B cell (primary cell): ENCODE measurements around the gene GEMIN7. TPM values are rescaled to one million over a fixed set of nuclear protein-coding genes. Genes with fewer than 3 reads are reported as not detected.
A peak's percentile ranks its signal among the peaks of the same experiment; 100 is the strongest.
"Not testable (repeated sequence)": the region's sequence is repeated elsewhere in the genome, so short reads cannot be mapped to it uniquely, and the experiment has no call there.

Experiments
- ATAC-seq: fragments of 200-7000 bp; cut with Tn5 transposase; one replicate; pipeline ENCODE4 v1.10.0; 2021; ENCODE audit warnings: low read depth, mild to moderate bottlenecking, moderate number of reproducible peaks, moderate library complexity
- CTCF ChIA-PET: fragments of 350-600 bp; sonication (Branson Sonifier 250); formaldehyde crosslinking; loops from one replicate; lab custom pipeline; 2021; ENCODE audit warnings: antibody characterized with exemption, inconsistent platforms; lab: Charles Lee
- POLR2A ChIA-PET: fragments of 350-600 bp; sonication (Branson Sonifier 250); formaldehyde crosslinking; loops from one replicate; lab custom pipeline; 2021; ENCODE audit warnings: antibody characterized with exemption; lab: Charles Lee
- DNase-seq: peaks from one replicate; pipeline ENCODE4 v3.0.0; 2013
- H2AFZ ChIP-seq: 2 replicates; pipeline ENCODE4 v1.6.1; 2012; ENCODE audit warnings: mild to moderate bottlenecking, low read depth, low read length; ENCODE audit not compliant: insufficient read depth, poor library complexity, severe bottlenecking
- H3K27ac ChIP-seq, 2 donors: 1 replicate in 1 of 2; 2 replicates in 1 of 2; pipeline ENCODE4 v1.5.1; 2012 to 2013; ENCODE audit warnings: low read length in 2 of 2, mild to moderate bottlenecking in 2 of 2, moderate library complexity in 1 of 2
- H3K27me3 ChIP-seq, 4 experiments: fragments of 200-600 bp in 1 of 4; sonication (generic) in 1 of 4; replicated peaks in 1 of 4; 1 replicate in 2 of 4; 2 replicates in 2 of 4; pipeline versions ENCODE4 v1.6.1 to v1.7.0; 2013 to 2016; ENCODE audit warnings: low read length in 3 of 4, mild to moderate bottlenecking in 2 of 4, mixed read lengths in 1 of 4, moderate library complexity in 1 of 4; ENCODE audit not compliant: insufficient read depth in 4 of 4, control insufficient read depth in 3 of 4; ENCODE audit errors: control extremely low read depth in 1 of 4
- H3K36me3 ChIP-seq, 2 experiments: replicated peaks in 1 of 2; 1 replicate in 1 of 2; 2 replicates in 1 of 2; pipeline versions ENCODE4 v1.6.1 to v1.7.1; 2013; ENCODE audit warnings: low read length in 1 of 2; ENCODE audit not compliant: insufficient read depth in 2 of 2, control insufficient read depth in 1 of 2; ENCODE audit errors: control extremely low read depth in 1 of 2, extremely low read depth in 1 of 2
- H3K4me1 ChIP-seq, 2 donors: fragments of 200-600 bp in 1 of 2; sonication (generic) in 1 of 2; 1 replicate in 1 of 2; 2 replicates in 1 of 2; pipeline versions ENCODE4 v1.5.1 to v1.6.1; 2013 to 2017; ENCODE audit warnings: low read length in 2 of 2; ENCODE audit not compliant: control insufficient read depth in 2 of 2, insufficient read depth in 2 of 2
- H3K4me2 ChIP-seq: replicated peaks from 2 replicates; pipeline ENCODE3; 2012; ENCODE audit warnings: mild to moderate bottlenecking, low read depth, low read length; ENCODE audit not compliant: poor library complexity, severe bottlenecking
- H3K4me3 ChIP-seq, 5 experiments: fragments of 200-600 bp in 1 of 5; sonication (generic) in 1 of 5; 1 replicate in 3 of 5; 2 replicates in 2 of 5; pipeline versions ENCODE4 v1.5.1 to v1.7.0; 2011 to 2016; ENCODE audit warnings: low read length in 4 of 5, mild to moderate bottlenecking in 4 of 5, low read depth in 2 of 5, control low read depth in 1 of 5, moderate library complexity in 1 of 5; ENCODE audit not compliant: insufficient read depth in 1 of 5; ENCODE audit errors: control extremely low read depth in 1 of 5, extremely low read depth in 1 of 5
- H3K79me2 ChIP-seq: fragments of 200-600 bp; sonication (generic); one replicate; pipeline ENCODE4 v1.6.0; 2016; ENCODE audit warnings: low read length; ENCODE audit not compliant: control insufficient read depth, insufficient read depth
- H3K9ac ChIP-seq: fragments of 200-600 bp; sonication (generic); 2 replicates; pipeline ENCODE4 v1.6.1; 2017; ENCODE audit warnings: mild to moderate bottlenecking, low read length, moderate library complexity
- H3K9me3 ChIP-seq, 3 donors: one replicate each; pipeline versions ENCODE4 v1.6.1 to v1.7.1; 2013; ENCODE audit warnings: low read length in 2 of 3; ENCODE audit not compliant: control insufficient read depth in 2 of 3, insufficient read depth in 1 of 3; ENCODE audit errors: control extremely low read depth in 1 of 3
- H4K20me1 ChIP-seq: 2 replicates; pipeline ENCODE4 v1.6.0; 2012; ENCODE audit warnings: mild to moderate bottlenecking, low read length; ENCODE audit not compliant: insufficient read depth, control insufficient read depth, poor library complexity, severe bottlenecking
- H3K27ac Mint-ChIP-seq: one replicate; pipeline ENCODE4 v1.8.0; 2021; ENCODE audit warnings: mixed read lengths
- H3K27me3 Mint-ChIP-seq: one replicate; pipeline ENCODE4 v1.8.0; 2021; ENCODE audit warnings: mixed read lengths
- H3K4me1 Mint-ChIP-seq: one replicate; pipeline ENCODE4 v1.8.0; 2021; ENCODE audit warnings: mixed read lengths
- H3K4me3 Mint-ChIP-seq: one replicate; pipeline ENCODE4 v1.8.0; 2021; ENCODE audit warnings: mixed read lengths
- H3K9me3 Mint-ChIP-seq: one replicate; pipeline ENCODE4 v1.8.0; 2022; ENCODE audit warnings: mixed read lengths; ENCODE audit not compliant: insufficient read depth
- CTCF ChIP-seq: fragments of 200-600 bp; IDR thresholded peaks from one replicate; pipeline ENCODE4 v1.8.0; 2022; ENCODE audit warnings: antibody characterized with exemption, mild to moderate bottlenecking
- EZH2 ChIP-seq: IDR thresholded peaks from 2 replicates; pipeline ENCODE4 v1.6.1; 2012; ENCODE audit warnings: borderline replicate concordance, low read depth, mild to moderate bottlenecking, moderate library complexity, low read length; ENCODE audit not compliant: insufficient read depth, poor library complexity, severe bottlenecking
- WGBS: methylation state at CpG from one replicate; pipeline ENCODE4 v1.1.5; 2013; ENCODE audit warnings: missing lambda C conversion rate; ENCODE audit not compliant: insufficient coverage; 5-methylcytosine and 5-hydroxymethylcytosine counted together
- intact Hi-C: fragments of 100-400 bp; cut with micrococcal nuclease; formaldehyde crosslinking; loops from one replicate; pipeline ENCODE4 v1.10.0; 2022
- polyA plus RNA-seq: library from polyadenylated mRNA; depleted of rRNA; stranded (reverse); fragments of >200 nt; gene quantifications from 2 replicates; pipeline ENCODE4 v1.2.3, GENCODE V29; 2012
- total RNA-seq, 2 donors: library from RNA; stranded (reverse); fragments of 120-200 nt in 1 of 2; gene quantifications; 1 replicate in 1 of 2; 2 replicates in 1 of 2; pipeline versions ENCODE4 v1.2.3 to v1.2.4, GENCODE V29; 2013 to 2022

Gene GEMIN7
- total and polyA plus RNA-seq, 2 donors (not counting 1 experiment from before 2014, with no cell fraction given) = 43.0 to 89.4 TPM

- H3K36me3 ChIP-seq = peaks cover 0 to 3% of the 10 kb centered on the region in 2 experiments
- WGBS = 42% methylated on average over 12 of the region's 16 CpGs
- intact Hi-C loops = no loop called here
- peak overlapping the region; percentile 11 to 56 for H3K27ac ChIP-seq
- TF ChIP-seq EZH2 (no peak), CTCF (no peak)
- H3K9me3 ChIP-seq = no peaks in the 10 kb centered on the region
- Mint-ChIP-seq H3K4me1 (peaks cover 65% of the 10 kb centered on the region), H3K9me3 (no peaks in the 10 kb centered on the region), H3K27ac (peak overlapping the region; percentile 68), H3K4me3 (peak overlapping the region; percentile 46), H3K27me3 (no peaks in the 10 kb centered on the region)
- ChIA-PET POLR2A (no interaction called here), CTCF (interaction anchor here (0.5 to 2.2 kb wide), 2 partner anchors 12 to 974 kb away, joined by 3 to 8 read pairs; partner anchors contain the start of gene PPP1R37)
- no peak overlapping the region for H2AFZ ChIP-seq
- peaks cover 96% of the 10 kb centered on the region for H3K79me2 ChIP-seq
- H3K4me3 ChIP-seq = no peak overlapping the region
- peaks cover 85% of the 10 kb centered on the region for H4K20me1 ChIP-seq
- peak overlapping the region; percentile 61 for H3K4me2 ChIP-seq
- no peaks in the 10 kb centered on the region for H3K27me3 ChIP-seq
- ATAC-seq (peak; percentile 29), DNase-seq (no peak)
- no peak overlapping the region for H3K9ac ChIP-seq
- H3K4me1 ChIP-seq = peaks cover 38 to 51% of the 10 kb centered on the region in 2 donors
Observed at GRCh38 chr19:45104658-45105349, 25.7 kb downstream of the GEMIN7 start.

GRCh38 chr19:45106363-45106762, 27.3 kb downstream of the GEMIN7 start:
- POLR2A ChIA-PET, H3K27me3 ChIP-seq, DNase-seq, H3K4me3 ChIP-seq, H3K36me3 ChIP-seq, H3K4me2 ChIP-seq, H3K9me3 Mint-ChIP-seq, H3K4me3 Mint-ChIP-seq, H3K9ac ChIP-seq, H3K9me3 ChIP-seq, ATAC-seq, H2AFZ ChIP-seq, intact Hi-C loops, H3K27me3 Mint-ChIP-seq, H3K27ac ChIP-seq: not testable (repeated sequence)
- Histone ChIP-seq H4K20me1 (peaks cover 83% of the 10 kb centered on the region), H3K79me2 (peaks cover 95% of the 10 kb centered on the region), H3K4me1 (peaks cover 38 to 58% of the 10 kb centered on the region in 2 donors)
- 100% methylated on average over 3 of the region's 11 CpGs for WGBS
- H3K4me1 Mint-ChIP-seq = peaks cover 66% of the 10 kb centered on the region
- peak overlapping the region; percentile 32 for H3K27ac Mint-ChIP-seq
- CTCF ChIA-PET = interaction anchor here (0.8 to 1.6 kb wide), 2 partner anchors 19 to 21 kb away, joined by 3 read pairs; no protein-coding TSS in a partner anchor
